Measurements from ENCODE around the gene PLET1.

DNA sequence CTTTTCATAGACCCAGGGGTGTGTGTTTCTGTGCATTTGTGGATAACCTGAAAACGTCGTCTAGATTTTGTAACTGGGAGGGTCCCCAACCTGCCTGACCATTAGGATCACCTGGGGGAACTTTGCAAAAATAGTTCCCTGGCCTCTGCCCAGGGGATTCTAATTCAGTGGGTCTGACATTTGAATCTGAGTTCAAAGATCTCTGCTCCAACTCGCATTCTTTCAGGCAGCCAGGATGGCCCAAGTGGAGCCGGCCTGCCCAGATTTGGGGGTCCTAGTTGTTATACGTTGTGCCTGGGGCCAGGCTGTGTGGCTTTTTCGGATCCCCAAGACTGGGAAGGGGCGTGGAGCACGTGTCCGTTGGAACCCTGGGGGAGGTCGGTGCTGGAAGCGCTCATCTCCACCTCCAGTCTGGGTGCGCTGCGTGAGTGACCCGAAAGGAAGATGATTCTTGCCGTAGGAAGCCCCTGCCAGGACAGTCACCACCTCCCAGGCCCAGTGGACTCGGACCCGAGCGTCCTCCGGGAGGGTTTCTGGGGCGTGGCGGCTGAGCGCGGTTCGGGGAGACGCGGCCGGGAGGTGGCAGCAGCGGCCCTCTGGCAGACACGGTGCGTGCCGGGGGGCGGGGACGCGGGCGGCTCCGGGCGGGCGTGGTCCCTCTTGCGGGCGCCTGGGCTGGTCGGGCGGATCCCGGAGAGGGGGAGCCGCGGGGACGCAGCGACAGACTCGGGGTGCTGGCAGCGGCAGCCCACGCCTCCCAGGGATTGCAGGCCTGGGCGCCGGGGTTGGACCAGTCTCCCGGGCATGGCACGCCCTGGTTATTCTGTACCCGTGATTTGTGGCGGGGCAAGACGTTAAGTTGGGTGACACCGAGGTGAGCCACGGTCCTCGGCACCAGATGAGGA is 29.2 kb upstream of the PLET1 start:
- TF ChIP-seq EZH2 (IDR thresholded peaks at IDR 0.05; ENCODE audit: insufficient read depth, poor library complexity, severe bottlenecking), result no peak
- no peak for TF ChIP-seq EZH2phosphoT487 (IDR thresholded peaks at IDR 0.05; ENCODE audit: insufficient read depth, low read depth)

Measured in GM23248 (cell line).